ENCODE data around the gene PHLDB3.

- TF ChIP-seq, protein P1, sequence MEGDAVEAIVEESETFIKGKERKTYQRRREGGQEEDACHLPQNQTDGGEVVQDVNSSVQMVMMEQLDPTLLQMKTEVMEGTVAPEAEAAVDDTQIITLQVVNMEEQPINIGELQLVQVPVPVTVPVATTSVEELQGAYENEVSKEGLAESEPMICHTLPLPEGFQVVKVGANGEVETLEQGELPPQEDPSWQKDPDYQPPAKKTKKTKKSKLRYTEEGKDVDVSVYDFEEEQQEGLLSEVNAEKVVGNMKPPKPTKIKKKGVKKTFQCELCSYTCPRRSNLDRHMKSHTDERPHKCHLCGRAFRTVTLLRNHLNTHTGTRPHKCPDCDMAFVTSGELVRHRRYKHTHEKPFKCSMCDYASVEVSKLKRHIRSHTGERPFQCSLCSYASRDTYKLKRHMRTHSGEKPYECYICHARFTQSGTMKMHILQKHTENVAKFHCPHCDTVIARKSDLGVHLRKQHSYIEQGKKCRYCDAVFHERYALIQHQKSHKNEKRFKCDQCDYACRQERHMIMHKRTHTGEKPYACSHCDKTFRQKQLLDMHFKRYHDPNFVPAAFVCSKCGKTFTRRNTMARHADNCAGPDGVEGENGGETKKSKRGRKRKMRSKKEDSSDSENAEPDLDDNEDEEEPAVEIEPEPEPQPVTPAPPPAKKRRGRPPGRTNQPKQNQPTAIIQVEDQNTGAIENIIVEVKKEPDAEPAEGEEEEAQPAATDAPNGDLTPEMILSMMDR (IDR thresholded peaks at IDR 0.05; ENCODE audit: insufficient read depth, low read depth, low read length): no peak
- no peak for TF ChIP-seq EZH2 (IDR thresholded peaks at IDR 0.05; ENCODE audit: insufficient read depth, low read length)
These were observed 42.0 kb upstream of the PHLDB3 start for GRCh38 chr19:43546581-43546980.

All from astrocyte (in vitro differentiated cells and primary cell).